ENCODE measurements around the gene PLA2G12A.
A peak's percentile ranks its signal among the peaks of the same experiment; 100 is the strongest.

PLA2G12A gene

DNA sequence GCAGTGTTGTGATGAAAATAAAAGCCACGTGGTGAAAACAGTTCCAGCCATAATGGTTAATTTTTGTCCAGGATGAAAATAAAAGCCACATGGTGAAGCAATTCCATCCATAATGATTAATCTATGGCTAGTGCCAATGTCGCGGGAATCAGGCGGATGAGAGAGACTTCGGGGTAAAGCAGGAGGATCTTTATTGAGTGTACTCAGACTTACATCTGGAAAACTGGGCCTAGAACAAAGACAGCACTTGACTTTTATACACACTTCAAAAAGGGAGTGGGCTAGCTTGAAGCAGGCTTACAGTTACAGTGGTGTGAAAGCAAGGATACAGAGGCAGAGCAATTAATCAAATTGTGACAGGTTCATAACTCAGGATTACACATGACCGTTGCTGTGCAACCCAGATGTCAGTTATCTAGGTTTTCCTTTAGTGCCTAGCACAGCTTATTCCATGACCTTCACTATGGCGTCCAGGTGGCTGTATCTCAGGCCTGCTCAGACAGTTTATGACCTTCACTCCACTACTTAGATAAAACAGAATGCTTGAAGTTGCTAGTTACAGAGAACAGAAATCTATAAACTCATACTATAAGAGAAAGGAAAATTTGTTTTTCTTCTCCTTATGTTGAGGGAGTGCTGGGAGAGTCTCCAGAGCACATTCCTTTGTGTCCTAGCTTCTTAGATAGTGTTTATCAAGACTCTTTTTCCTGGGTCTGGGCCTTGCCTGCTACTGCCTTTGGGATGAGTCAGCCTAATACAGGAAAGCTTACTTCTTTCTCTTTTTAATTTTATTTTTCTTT, 5.9 kb upstream of the PLA2G12A start:
- H3K4me1 Mint-ChIP-seq, result peaks cover under 1% of the 10 kb centered on the region
- TF ChIP-seq, protein P1, sequence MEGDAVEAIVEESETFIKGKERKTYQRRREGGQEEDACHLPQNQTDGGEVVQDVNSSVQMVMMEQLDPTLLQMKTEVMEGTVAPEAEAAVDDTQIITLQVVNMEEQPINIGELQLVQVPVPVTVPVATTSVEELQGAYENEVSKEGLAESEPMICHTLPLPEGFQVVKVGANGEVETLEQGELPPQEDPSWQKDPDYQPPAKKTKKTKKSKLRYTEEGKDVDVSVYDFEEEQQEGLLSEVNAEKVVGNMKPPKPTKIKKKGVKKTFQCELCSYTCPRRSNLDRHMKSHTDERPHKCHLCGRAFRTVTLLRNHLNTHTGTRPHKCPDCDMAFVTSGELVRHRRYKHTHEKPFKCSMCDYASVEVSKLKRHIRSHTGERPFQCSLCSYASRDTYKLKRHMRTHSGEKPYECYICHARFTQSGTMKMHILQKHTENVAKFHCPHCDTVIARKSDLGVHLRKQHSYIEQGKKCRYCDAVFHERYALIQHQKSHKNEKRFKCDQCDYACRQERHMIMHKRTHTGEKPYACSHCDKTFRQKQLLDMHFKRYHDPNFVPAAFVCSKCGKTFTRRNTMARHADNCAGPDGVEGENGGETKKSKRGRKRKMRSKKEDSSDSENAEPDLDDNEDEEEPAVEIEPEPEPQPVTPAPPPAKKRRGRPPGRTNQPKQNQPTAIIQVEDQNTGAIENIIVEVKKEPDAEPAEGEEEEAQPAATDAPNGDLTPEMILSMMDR (IDR thresholded peaks at IDR 0.05), result no peak
- no peak for DNase-seq
- H3K4me3 Mint-ChIP-seq, result no peak overlapping the region
- peaks cover 3% of the 10 kb centered on the region for H3K9me3 Mint-ChIP-seq
- peaks cover 10% of the 10 kb centered on the region for H3K27me3 Mint-ChIP-seq (ENCODE audit: low read depth, poor library complexity)
- no peaks in the 10 kb centered on the region for H3K36me3 Mint-ChIP-seq (ENCODE audit: low read depth)
- no peak overlapping the region for H3K27ac Mint-ChIP-seq

DNA sequence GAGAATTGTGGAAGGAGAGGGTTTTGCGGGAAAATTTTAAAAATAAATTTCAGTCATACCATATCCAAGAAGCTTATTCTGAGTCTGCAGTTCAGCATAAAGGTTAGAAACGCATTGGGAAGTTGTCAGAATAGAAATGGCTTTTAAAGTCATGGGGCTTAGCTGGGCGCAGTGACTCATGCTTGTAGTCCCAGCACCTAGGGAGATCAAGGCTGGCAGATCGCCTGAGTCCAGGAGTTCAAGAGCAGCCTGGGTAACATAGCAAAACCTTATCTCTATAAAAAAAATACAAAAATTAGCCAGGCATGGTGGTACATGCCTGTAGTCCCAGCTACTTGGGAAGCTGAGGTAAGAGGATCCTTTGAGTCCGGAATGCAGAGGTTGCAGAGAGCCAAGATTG, 3.9 kb upstream of the PLA2G12A start:
- peaks cover 3% of the 10 kb centered on the region for H3K9me3 Mint-ChIP-seq
- no peaks in the 10 kb centered on the region for H3K36me3 Mint-ChIP-seq (ENCODE audit: low read depth)
- peaks cover 19% of the 10 kb centered on the region for H3K27me3 Mint-ChIP-seq (ENCODE audit: low read depth, poor library complexity)
- peaks cover 8% of the 10 kb centered on the region for H3K4me1 Mint-ChIP-seq
- no peak overlapping the region for H3K4me3 Mint-ChIP-seq
- TF ChIP-seq, protein P1 (IDR thresholded peaks at IDR 0.05), result no peak
- no peak for DNase-seq
- H3K27ac Mint-ChIP-seq, result no peak overlapping the region

DNA sequence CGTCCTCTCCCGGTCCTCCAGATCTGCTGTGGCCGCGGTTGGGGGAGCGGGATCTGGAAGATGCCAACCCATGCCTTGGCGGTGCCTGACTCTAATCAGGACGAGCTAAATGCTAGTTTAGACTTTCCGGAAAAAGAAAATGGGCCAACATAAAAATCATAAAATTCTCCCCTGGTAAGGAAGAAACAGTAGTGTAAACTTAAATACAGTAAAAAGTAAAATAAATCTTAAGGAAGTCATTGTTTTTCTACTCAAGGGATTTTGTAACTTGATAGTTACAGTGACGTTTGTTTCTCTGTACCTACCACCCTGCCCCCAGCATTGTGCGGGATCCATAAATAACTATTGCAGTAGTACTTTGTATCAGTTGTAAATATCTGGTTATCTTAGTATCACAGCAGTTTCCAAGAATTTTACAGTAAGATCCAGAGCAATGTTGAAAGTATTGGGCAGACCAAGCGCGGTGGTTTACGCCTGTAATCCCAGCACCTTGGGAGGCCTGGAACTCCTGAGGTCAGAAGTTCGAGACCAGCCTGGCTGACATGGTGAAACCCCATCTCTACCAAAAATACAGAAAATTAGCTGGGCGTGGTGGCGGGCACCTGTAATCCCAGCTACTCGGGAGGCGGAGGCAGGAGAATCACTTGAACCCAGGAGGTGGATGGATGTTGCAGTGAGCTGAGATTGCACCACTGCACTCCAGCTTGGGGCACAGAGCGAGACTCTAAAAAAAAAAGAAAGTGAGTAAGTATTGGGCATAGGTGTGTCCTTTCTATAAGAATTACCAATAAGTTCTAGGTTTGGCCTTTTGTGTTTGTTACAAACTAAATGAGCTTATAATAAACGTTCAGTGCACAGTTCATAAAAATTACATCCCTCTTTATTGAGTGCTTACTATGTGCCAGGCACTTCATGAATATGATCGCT, 1.0 kb upstream of the PLA2G12A start:
- H3K27ac Mint-ChIP-seq, result no peak overlapping the region
- no peak for DNase-seq
- peaks cover 5% of the 10 kb centered on the region for H3K36me3 Mint-ChIP-seq (ENCODE audit: low read depth)
- peak overlapping the region; percentile 86 for H3K4me3 Mint-ChIP-seq
- H3K9me3 Mint-ChIP-seq, result peaks cover 3% of the 10 kb centered on the region
- peaks cover 18% of the 10 kb centered on the region for H3K4me1 Mint-ChIP-seq
- TF ChIP-seq, protein P1 (IDR thresholded peaks at IDR 0.05), result no peak
- H3K27me3 Mint-ChIP-seq (ENCODE audit: low read depth, poor library complexity), result peaks cover 27% of the 10 kb centered on the region

DNA sequence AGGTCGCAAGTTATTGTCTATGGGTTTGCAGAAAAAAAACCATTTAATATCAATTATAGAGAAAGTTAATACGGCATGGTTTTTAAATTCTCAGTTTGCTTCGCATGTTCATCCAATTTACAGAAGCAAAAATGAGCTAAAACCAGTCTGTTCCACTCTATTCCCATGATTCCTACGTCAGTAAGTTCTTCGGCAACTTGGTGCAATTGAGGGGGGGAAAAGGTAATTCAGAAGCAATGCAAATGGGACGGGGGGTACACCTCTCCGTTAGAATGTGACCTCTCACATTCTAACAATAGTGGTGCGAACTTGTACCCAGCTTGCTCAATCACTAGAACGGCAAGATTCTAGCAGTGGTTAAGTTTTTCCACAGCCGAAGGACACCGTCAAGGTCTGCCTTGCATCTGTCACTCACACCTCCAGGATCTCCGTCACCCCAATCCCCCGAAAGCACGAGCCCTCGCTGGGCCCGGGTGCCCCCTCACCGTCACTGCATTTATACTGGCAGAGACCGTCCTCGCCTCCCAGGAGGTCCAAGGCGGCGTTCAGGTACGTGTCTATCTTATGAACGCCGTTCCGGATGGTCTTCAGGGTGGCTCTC, 653 bp downstream of the PLA2G12A start:
- peaks cover 30% of the 10 kb centered on the region for H3K27me3 Mint-ChIP-seq (ENCODE audit: low read depth, poor library complexity)

DNA sequence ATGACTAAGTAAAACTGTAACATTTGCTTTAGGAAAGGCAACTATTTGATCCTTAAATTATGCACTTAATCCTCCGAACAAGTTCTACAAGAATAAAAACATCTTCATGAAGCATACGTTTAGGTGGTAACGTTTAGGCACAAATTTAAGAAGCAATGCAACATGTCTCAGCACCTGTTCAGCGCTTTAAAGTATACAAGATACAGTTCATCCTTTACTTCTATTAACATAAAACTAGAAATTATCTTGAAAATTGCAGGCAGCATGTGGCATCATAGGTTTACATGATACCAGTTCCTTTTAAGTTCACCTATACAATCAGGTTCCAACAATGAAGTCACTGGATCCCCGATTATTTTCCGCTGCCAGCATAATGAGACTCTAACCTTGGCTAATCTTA, 1.5 kb downstream of the PLA2G12A start:
- DNase-seq, result no peak
- peaks cover 5% of the 10 kb centered on the region for H3K36me3 Mint-ChIP-seq (ENCODE audit: low read depth)
- H3K27ac Mint-ChIP-seq, result no peak overlapping the region
- TF ChIP-seq, protein P1 (IDR thresholded peaks at IDR 0.05), result no peak
- peaks cover 18% of the 10 kb centered on the region for H3K4me1 Mint-ChIP-seq
- H3K4me3 Mint-ChIP-seq, result peak overlapping the region; percentile 94
- no peaks in the 10 kb centered on the region for H3K9me3 Mint-ChIP-seq
- H3K27me3 Mint-ChIP-seq (ENCODE audit: low read depth, poor library complexity), result peaks cover 30% of the 10 kb centered on the region

More for the DNA sequence above, 653 bp downstream of the PLA2G12A start:
- H3K9me3 Mint-ChIP-seq, result no peaks in the 10 kb centered on the region
- TF ChIP-seq, protein P1 (IDR thresholded peaks at IDR 0.05), result no peak
- peak overlapping the region; percentile 94 for H3K4me3 Mint-ChIP-seq
- no peak for DNase-seq
- peaks cover 5% of the 10 kb centered on the region for H3K36me3 Mint-ChIP-seq (ENCODE audit: low read depth)
- no peak overlapping the region for H3K27ac Mint-ChIP-seq
- peaks cover 18% of the 10 kb centered on the region for H3K4me1 Mint-ChIP-seq

Measured in nephron progenitor cell (in vitro differentiated cells).